H9 (cell line): ENCODE results near the gene SCOC. TPM values are rescaled to one million over a fixed set of nuclear protein-coding genes. Genes with fewer than 3 reads are reported as not detected.

Experiments
- DNase-seq: peaks from one replicate; pipeline ENCODE4 v3.0.0-alpha.2; 2017
- H2AFZ ChIP-seq: one replicate; pipeline ENCODE4 v1.6.1; 2013; ENCODE audit warnings: mild to moderate bottlenecking, low read length, control low read depth, moderate library complexity
- H2AK5ac ChIP-seq: 2 replicates; pipeline ENCODE4 v1.6.1; 2013; ENCODE audit warnings: low read length, control low read depth, mixed read lengths; ENCODE audit not compliant: insufficient read length
- H2BK120ac ChIP-seq: one replicate; pipeline ENCODE4 v1.6.1; 2013; ENCODE audit warnings: low read depth, mild to moderate bottlenecking, low read length, control low read depth, inconsistent platforms; ENCODE audit not compliant: poor library complexity, severe bottlenecking
- H2BK12ac ChIP-seq: 2 replicates; pipeline ENCODE4 v1.6.1; 2013; ENCODE audit warnings: low read length, control low read depth, mixed read lengths, low read depth; ENCODE audit not compliant: insufficient read length
- H2BK15ac ChIP-seq: 2 replicates; pipeline ENCODE4 v1.6.1; 2013; ENCODE audit warnings: low read depth, low read length, control low read depth
- H2BK20ac ChIP-seq: one replicate; pipeline ENCODE4 v1.6.1; 2013; ENCODE audit warnings: low read depth, mild to moderate bottlenecking, low read length, control low read depth, inconsistent platforms; ENCODE audit not compliant: poor library complexity, severe bottlenecking
- H2BK5ac ChIP-seq: 2 replicates; pipeline ENCODE4 v1.6.1; 2013; ENCODE audit warnings: low read length, control low read depth, mixed read lengths; ENCODE audit not compliant: insufficient read length
- H3K14ac ChIP-seq: 2 replicates; pipeline ENCODE4 v1.6.1; 2013; ENCODE audit warnings: low read length, control low read depth; ENCODE audit not compliant: insufficient read depth
- H3K18ac ChIP-seq: 2 replicates; pipeline ENCODE4 v1.6.1; 2013; ENCODE audit warnings: low read depth, mild to moderate bottlenecking, mixed read lengths, low read length, control low read depth; ENCODE audit not compliant: insufficient read length
- H3K23ac ChIP-seq: 2 replicates; pipeline ENCODE4 v1.6.1; 2013; ENCODE audit warnings: low read length, control low read depth, mixed read lengths, low read depth; ENCODE audit not compliant: insufficient read length
- H3K23me2 ChIP-seq: 2 replicates; pipeline ENCODE4 v1.6.1; 2013; ENCODE audit warnings: low read depth, mild to moderate bottlenecking, mixed read lengths, low read length, control low read depth; ENCODE audit not compliant: insufficient read length, poor library complexity, severe bottlenecking
- H3K27ac ChIP-seq: 2 replicates; pipeline ENCODE4 v1.5.1; 2013; ENCODE audit warnings: low read length, control low read depth, mixed read lengths, low read depth; ENCODE audit not compliant: insufficient read length
- H3K27me3 ChIP-seq: 2 replicates; pipeline ENCODE4 v1.6.1; 2013; ENCODE audit warnings: low read length, control low read depth, inconsistent platforms; ENCODE audit not compliant: insufficient read depth
- H3K4ac ChIP-seq: 2 replicates; pipeline ENCODE4 v1.6.1; 2013; ENCODE audit warnings: low read depth, mild to moderate bottlenecking, control low read depth, inconsistent platforms, low read length, moderate library complexity
- H3K4me1 ChIP-seq: 2 replicates; pipeline ENCODE4 v1.6.1; 2013; ENCODE audit warnings: low read length, control low read depth, inconsistent platforms; ENCODE audit not compliant: insufficient read depth
- H3K4me2 ChIP-seq: 2 replicates; pipeline ENCODE4 v1.6.1; 2013; ENCODE audit warnings: low read length, control low read depth, mixed read lengths; ENCODE audit not compliant: insufficient read length, insufficient read depth
- H3K56ac ChIP-seq: 2 replicates; pipeline ENCODE4 v1.6.1; 2013; ENCODE audit warnings: low read depth, mild to moderate bottlenecking, mixed read lengths, low read length, control low read depth; ENCODE audit not compliant: insufficient read length
- H3K79me1 ChIP-seq: 2 replicates; pipeline ENCODE4 v1.6.1; 2013; ENCODE audit warnings: low read depth, mild to moderate bottlenecking, moderate library complexity, low read length, control low read depth, inconsistent platforms; ENCODE audit not compliant: insufficient read depth, poor library complexity, severe bottlenecking
- H3K79me2 ChIP-seq: 2 replicates; pipeline ENCODE4 v1.6.1; 2013; ENCODE audit warnings: low read length, control low read depth, inconsistent platforms; ENCODE audit not compliant: insufficient read depth
- H3K9ac ChIP-seq: 2 replicates; pipeline ENCODE4 v1.6.1; 2013; ENCODE audit warnings: low read length, control low read depth, mixed read lengths; ENCODE audit not compliant: insufficient read length; ENCODE audit errors: extremely low read depth
- H3K9me3 ChIP-seq: one replicate; pipeline ENCODE4 v1.6.1; 2013; ENCODE audit warnings: low read depth, low read length, inconsistent platforms; ENCODE audit not compliant: control insufficient read depth
- H3T11ph ChIP-seq: one replicate; pipeline ENCODE4 v1.6.1; 2013; ENCODE audit warnings: mild to moderate bottlenecking, low read length, control low read depth, inconsistent platforms
- H4K20me1 ChIP-seq: one replicate; pipeline ENCODE4 v1.6.1; 2013; ENCODE audit not compliant: control insufficient read depth, insufficient read length, insufficient read depth
- H4K5ac ChIP-seq: 2 replicates; pipeline ENCODE4 v1.6.1; 2013; ENCODE audit warnings: low read depth, mild to moderate bottlenecking, mixed read lengths, low read length, control low read depth; ENCODE audit not compliant: insufficient read length
- H4K8ac ChIP-seq: replicated peaks from 2 replicates; pipeline ENCODE4 v1.6.1; 2013; ENCODE audit warnings: low read length, control low read depth, mixed read lengths, low read depth; ENCODE audit not compliant: insufficient read length
- H4K91ac ChIP-seq: 2 replicates; pipeline ENCODE4 v1.6.1; 2013; ENCODE audit warnings: low read depth, mild to moderate bottlenecking, moderate library complexity, mixed read lengths, low read length, control low read depth; ENCODE audit not compliant: insufficient read length
- H3K27ac Mint-ChIP-seq, 3 experiments: 2 replicates in 2 of 3; 3 replicates in 1 of 3; pipeline ENCODE4 v1.8.0; 2020 to 2021; ENCODE audit warnings: mixed read lengths in 3 of 3, mild to moderate bottlenecking in 1 of 3, moderate library complexity in 1 of 3
- H3K27me3 Mint-ChIP-seq: 2 replicates; pipeline ENCODE4 v1.8.0; 2021; ENCODE audit warnings: low read depth, mild to moderate bottlenecking, moderate library complexity, mixed read lengths
- H3K36me3 Mint-ChIP-seq, 3 experiments: 2 replicates in 2 of 3; 3 replicates in 1 of 3; pipeline ENCODE4 v1.8.0; 2020 to 2021; ENCODE audit warnings: low read depth in 3 of 3, mixed read lengths in 3 of 3; ENCODE audit not compliant: insufficient read depth in 1 of 3
- H3K4me1 Mint-ChIP-seq, 2 experiments: 2 replicates each; pipeline ENCODE4 v1.8.0; 2020; ENCODE audit warnings: mixed read lengths in 2 of 2
- H3K4me3 Mint-ChIP-seq, 2 experiments: 2 replicates in 1 of 2; 3 replicates in 1 of 2; pipeline ENCODE4 v1.8.0; 2020 to 2021; ENCODE audit warnings: mild to moderate bottlenecking in 2 of 2, mixed read lengths in 2 of 2, moderate library complexity in 1 of 2
- H3K9me3 Mint-ChIP-seq, 2 experiments: 2 replicates in 1 of 2; 3 replicates in 1 of 2; pipeline ENCODE4 v1.8.0; 2020; ENCODE audit warnings: mild to moderate bottlenecking in 2 of 2, mixed read lengths in 2 of 2, moderate library complexity in 1 of 2
- total RNA-seq: library from RNA; stranded (reverse); gene quantifications from 2 replicates; pipeline ENCODE4 v1.2.1, GENCODE V29; 2021
- TF ChIP-seq, protein P1 (sequence below): fragments of 200-600 bp; sonication (generic); conservative IDR thresholded peaks from 3 replicates; pipeline ENCODE4 v1.8.0; 2021; ENCODE audit warnings: antibody characterized with exemption, mild to moderate bottlenecking

Gene SCOC
- total RNA-seq, 1 experiment from 2014 or later = 29.4 TPM

DNA sequence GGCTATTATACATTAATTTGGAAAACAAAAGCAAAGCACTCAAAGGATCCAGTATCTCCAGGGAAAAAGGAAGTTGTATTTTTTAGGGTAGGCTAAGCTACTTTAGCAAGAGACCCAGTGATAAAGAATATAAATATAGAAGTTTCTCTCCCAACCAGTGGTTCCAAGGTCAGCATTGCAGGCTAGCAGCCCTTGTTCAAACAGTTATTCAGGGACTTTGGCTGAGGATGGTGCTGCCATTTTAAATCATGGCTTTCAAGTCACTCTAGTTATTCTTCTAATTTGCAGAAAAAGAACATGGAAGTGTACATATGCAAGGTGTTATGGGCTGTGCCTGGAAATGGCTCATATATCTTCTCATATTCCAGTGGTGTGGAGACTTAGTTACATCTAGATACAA lies 9.3 kb downstream of the SCOC start:
- no peak overlapping the region for H3K9ac ChIP-seq
- no peak overlapping the region for H2BK15ac ChIP-seq
- no peaks in the 10 kb centered on the region for H3K4me1 Mint-ChIP-seq
- H3K56ac ChIP-seq = no peak overlapping the region
- no peaks in the 10 kb centered on the region for H4K20me1 ChIP-seq
- no peak overlapping the region for H4K5ac ChIP-seq
- no peak overlapping the region for H3K23ac ChIP-seq
- H2BK5ac ChIP-seq = no peak overlapping the region
- no peaks in the 10 kb centered on the region for H3K9me3 ChIP-seq
- no peak overlapping the region for H3K27ac ChIP-seq
- H3T11ph ChIP-seq = no peak overlapping the region
- no peak overlapping the region for H3K4me3 Mint-ChIP-seq
- no peak overlapping the region for H2BK12ac ChIP-seq
- no peaks in the 10 kb centered on the region for H3K4me1 ChIP-seq
- H3K36me3 Mint-ChIP-seq = peaks cover 0 to 11% (median 5%) of the 10 kb centered on the region in 3 experiments; a peak in 3 of 7 replicates
- no peaks in the 10 kb centered on the region for H3K23me2 ChIP-seq
- no peaks in the 10 kb centered on the region for H3K79me1 ChIP-seq
- no peak overlapping the region for H4K91ac ChIP-seq
- no peak overlapping the region for H3K4ac ChIP-seq
- no peaks in the 10 kb centered on the region for H3K27me3 Mint-ChIP-seq
- H4K8ac ChIP-seq = no peak overlapping the region
- no peaks in the 10 kb centered on the region for H3K79me2 ChIP-seq
- no peak for DNase-seq
- no peak overlapping the region for H3K18ac ChIP-seq
- H3K14ac ChIP-seq = no peak overlapping the region
- no peaks in the 10 kb centered on the region for H3K9me3 Mint-ChIP-seq
- H2AK5ac ChIP-seq = no peak overlapping the region
- no peak overlapping the region for H2AFZ ChIP-seq
- TF ChIP-seq, protein P1, sequence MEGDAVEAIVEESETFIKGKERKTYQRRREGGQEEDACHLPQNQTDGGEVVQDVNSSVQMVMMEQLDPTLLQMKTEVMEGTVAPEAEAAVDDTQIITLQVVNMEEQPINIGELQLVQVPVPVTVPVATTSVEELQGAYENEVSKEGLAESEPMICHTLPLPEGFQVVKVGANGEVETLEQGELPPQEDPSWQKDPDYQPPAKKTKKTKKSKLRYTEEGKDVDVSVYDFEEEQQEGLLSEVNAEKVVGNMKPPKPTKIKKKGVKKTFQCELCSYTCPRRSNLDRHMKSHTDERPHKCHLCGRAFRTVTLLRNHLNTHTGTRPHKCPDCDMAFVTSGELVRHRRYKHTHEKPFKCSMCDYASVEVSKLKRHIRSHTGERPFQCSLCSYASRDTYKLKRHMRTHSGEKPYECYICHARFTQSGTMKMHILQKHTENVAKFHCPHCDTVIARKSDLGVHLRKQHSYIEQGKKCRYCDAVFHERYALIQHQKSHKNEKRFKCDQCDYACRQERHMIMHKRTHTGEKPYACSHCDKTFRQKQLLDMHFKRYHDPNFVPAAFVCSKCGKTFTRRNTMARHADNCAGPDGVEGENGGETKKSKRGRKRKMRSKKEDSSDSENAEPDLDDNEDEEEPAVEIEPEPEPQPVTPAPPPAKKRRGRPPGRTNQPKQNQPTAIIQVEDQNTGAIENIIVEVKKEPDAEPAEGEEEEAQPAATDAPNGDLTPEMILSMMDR = no peak
- no peak overlapping the region for H3K4me2 ChIP-seq
- no peaks in the 10 kb centered on the region for H3K27me3 ChIP-seq
- H2BK20ac ChIP-seq = no peak overlapping the region
- H3K27ac Mint-ChIP-seq = no peak overlapping the region
- no peak overlapping the region for H2BK120ac ChIP-seq
